NCI-H2107 (cell line): Measurements from ENCODE around the gene ILF3.

Experiments
- DNase-seq: peaks from one replicate; lab custom pipeline; 2025; lab: John Stamatoyannopoulos, UW

ILF3 gene

GRCh38 chr19:10730932-10731331 lies 76.8 kb downstream of the ILF3 start:
- DNase-seq: no peak

- no peak for DNase-seq
Measured at GRCh38 chr19:10735741-10736140, 81.6 kb downstream of the ILF3 start.

GRCh38 chr19:10736189-10736588 lies 82.0 kb downstream of the ILF3 start:
- DNase-seq: no peak

GRCh38 chr19:10736916-10737551 lies 82.9 kb downstream of the ILF3 start:
- DNase-seq: no peak

- DNase-seq: no peak
Measured at GRCh38 chr19:10737722-10738121, 83.6 kb downstream of the ILF3 start.

GRCh38 chr19:10740798-10741197 lies 86.7 kb downstream of the ILF3 start:
- DNase-seq: no peak
